NCI-H2227 treated with DMSO at 0.1 percent for 48 hours (cell line): ENCODE measurements around the gene MRPL49.

ENCODE experiments used
- DNase-seq: peaks from one replicate; lab custom pipeline; 2025; lab: John Stamatoyannopoulos, UW

MRPL49 gene

DNA sequence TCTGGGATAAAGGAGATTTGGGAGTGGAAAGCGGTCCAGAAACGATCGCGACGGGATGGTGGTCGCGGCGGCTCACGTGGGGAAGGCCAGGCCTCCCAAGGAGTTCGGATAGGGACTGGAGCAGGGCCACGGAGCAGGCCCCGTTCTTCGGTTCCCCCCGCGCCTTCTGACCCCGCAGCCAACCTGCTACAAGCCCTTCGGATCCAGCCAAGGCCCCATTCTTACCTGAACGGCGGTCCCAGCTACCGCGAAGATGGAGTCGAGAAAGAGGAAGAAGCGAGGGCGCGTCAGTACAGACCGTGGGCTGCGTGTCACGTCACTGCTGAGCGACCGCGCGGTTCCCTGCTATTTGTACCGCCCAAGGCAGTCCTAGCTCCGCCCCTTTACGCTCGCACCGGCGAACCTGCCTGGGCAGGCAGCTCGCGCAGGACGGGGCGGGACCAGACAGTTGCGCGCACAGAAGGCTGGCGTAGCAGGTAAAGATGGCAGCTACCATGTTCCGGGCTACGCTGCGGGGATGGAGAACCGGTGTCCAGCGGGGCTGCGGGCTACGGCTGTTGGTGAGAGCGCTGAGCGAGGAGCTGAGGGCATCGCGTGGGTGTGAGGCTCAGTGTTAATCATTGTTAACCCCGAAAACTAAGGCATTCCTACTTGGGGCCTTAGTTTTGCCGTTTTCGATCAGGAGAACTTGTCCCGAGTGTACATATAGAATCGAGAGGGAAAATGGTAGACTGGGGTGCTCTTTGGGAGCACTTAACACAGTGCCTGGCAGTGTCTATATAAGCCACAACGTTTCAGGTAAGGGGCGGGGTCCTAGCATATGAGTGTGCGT, at the start of gene MRPL49, which contains the start of gene FAU:
MRPL49 (plus strand) TSS at position 457 of the 832 bp plus-strand sequence; CDS start at position 483, 26 bp downstream.
FAU (minus strand) TSS at position 270 of the 832 bp plus-strand sequence. CDS start 321 bp downstream, outside the sequence.
- peak; percentile 97 for DNase-seq

DNA sequence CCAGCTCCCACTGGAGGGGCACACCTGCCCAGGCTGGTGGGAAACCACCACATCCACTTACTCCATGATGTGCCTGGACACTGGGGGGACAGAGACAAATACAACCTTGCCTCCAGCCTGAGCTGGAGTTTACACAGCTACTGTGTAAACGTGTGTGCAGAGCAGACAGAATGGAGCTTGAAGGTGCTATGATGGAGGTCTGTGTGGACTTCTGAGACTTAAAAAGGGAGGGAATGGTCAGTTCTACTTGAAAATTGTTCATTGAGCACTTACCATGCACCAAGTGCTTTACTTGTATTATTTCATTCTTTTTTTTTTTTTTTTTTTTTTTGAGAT, 49.5 kb upstream of the MRPL49 start:
- no peak for DNase-seq

DNA sequence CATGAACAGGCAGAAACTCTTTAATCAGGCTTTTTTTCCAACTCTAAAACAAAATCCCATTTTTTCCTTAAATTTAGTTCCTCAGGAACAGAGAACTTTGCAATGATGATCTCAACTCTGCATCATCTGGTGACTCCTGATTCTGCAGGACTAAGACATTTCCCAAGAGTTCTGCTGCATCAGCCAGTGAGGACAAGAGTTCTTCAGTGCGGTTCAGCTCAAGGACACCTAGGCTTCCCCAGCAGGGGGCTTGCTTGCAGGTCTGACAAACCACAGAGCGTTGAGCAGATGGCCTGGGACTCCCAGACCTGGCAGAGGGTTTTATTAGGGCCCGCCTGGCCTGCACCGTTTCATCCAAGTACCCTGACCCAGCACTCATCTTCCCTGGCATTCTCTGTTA, 44.7 kb upstream of the MRPL49 start:
- no peak for DNase-seq

DNA sequence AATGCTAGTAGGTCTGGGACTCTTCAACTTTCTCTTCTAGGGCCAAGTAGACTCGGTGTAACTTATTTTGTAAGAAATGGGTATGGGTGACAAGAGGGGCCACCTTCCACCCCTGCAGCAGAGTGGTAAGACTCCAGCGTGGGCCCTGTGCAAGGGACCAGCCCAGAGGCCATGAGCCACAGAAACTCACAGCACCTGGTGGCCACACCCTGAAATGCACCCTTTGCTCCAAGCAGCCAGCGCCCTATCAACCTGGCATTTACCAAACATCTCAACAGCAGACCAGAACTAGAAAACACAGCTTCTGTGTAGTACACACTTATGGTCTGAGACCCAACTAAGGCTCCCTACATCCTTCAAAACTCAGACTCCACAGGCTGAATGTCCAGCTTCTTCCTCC, 44.0 kb upstream of the MRPL49 start:
- DNase-seq: no peak

DNA sequence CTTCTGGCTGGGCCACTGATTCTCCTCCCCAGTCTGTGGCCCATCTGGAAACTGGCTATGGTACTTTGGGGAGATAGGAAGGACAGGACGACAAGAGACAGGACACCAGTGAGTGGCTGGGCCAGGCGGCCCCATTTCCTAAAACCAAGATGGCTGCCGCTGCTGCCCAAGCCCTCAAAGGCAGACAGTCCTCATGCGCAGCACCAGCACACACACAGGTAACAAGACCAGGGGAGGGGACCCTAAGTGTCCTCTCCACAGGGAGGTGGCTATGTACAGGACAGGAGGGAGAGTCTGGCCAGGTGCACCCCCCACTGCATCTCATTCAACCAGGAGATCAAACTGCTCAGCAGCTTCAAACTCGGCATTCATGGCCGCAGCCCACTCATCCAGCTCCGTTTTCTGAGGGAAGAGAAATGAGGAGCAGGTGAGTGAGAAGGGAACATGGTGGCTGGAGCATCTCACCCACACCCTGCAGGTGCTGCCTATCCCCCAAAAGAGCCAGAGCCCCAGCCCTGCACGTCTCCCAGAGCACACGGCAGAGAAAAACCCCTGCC, 43.3 kb upstream of the MRPL49 start:
- DNase-seq: no peak

DNA sequence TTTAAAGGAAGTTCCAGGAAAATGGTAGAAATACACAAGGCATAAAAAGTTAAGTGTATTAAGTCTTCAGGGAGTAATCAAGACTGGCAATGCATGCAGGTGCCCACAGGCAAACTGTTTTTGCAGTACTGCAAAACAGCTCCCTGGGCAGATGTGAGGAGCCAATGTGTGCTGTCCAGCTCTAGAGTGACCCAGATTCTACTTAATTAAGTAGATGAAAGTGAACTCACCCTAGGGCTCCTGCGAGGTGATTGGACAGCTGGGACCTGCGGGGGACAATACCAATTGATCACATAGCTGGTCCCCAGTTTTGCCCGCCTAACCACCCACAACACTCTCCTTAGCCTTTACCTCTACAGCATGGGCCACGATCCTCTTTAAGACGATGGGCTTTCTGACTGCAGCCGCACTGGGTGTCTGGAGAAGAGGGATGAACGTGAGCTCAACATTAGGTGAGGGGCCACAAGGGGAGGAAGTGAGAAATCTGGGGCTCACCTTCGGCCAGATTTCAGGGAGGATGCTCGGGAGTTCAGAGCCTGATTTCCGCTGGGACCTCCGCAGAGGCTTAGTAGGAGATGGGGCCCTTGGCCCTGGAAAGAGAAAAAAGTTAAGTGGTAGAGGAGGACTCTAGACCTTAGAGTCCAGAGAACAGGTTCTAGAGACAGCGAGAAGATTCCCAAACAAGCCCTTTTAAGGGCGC, 38.8 kb upstream of the MRPL49 start:
- no peak for DNase-seq

DNA sequence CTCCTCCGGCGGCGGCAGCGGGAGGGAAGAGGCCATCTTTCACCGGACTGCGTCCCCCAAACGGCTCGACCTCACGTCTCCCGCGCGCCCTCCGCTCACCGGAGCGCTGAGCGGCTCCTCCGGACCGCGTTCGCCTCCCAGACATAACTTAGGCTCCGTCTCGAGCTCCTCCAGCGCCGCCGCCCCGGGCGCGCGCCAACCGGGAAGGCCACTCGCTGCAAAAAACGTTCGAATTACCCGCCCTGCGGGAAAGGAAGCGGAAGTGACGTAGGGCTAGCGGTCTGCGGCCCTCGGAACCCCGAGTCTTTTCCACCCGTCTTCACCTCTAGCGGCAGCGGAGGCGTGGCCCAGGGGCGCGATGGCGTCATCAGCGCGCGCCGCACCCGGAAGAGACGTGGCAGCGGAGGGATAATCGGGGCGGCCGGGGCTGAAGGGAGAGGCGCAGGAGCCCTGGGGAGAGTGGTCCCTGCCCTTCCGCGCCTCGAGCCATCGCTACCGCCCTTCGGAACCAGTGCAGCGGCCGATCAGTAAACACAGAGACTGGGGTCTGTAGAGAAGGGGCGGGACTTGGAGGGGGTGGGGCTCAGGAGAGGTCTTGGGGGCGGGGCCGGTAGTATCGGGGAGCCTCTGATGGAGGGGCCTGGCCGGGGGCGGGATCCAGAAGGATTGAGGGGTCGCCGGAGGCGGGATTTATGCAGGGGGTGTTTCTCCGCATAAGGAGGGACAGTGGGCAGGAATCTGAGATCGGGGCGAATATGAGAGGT, 38.1 kb upstream of the MRPL49 start, which contains the start of the genes CDCA5 and ZFPL1:
CDCA5 (minus strand) TSS at position 207 of the 764 bp plus-strand sequence; CDS start at position 145, 62 bp downstream.
ZFPL1 (plus strand) TSS at position 389 of the 764 bp plus-strand sequence. CDS start 477 bp downstream, outside the sequence.
- DNase-seq: peak; percentile 94

DNA sequence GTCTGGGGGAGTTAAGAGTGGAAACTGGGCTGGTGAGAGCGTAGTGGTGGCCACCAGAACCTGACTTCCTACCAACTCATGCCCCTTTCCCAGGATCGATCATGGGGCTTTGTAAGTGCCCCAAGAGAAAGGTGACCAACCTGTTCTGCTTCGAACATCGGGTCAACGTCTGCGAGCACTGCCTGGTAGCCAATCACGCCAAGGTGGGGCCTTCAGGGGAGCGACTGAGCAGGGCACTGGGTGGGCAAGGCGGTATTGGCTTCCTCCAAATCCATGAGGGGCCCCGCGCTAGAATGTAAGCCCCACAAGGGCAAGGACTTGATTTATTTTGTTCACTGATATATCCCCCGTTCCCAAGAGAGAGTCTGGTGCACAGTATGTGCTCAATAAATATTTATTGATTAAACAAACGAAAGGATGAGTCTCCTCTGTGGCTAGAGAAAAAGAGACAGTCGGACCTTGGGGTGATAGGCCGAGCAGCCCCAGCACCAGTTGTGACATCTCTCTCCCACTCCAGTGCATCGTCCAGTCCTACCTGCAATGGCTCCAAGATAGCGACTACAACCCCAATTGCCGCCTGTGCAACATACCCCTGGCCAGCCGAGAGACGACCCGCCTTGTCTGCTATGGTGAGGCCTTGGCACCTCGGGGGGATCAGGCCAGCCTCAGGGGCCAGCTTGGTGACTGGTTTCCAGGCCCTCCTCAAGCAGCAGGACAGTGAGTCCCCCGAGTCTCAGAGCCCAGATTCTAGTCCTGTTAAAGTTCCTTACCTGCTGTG, 37.3 kb upstream of the MRPL49 start:
- peak; percentile 37 for DNase-seq

DNA sequence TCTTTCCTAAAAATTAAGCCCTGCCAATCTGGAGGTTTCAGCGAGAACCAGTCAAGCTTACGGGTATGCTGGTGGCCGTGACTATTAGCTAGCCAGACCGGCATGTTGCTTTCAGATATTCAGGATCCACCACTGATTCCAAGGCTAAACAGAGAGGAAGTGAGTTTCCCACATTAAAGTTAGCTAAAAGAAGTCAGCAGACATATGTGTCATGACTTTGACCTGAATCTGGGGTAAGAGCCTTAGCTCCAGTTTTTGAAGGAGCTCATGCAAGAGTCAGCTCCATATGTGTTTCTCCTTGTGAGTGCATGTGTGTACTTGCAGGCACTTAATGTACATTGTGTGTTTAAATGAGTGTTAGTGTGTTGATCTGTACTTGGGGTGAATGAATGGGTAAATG, 36.7 kb upstream of the MRPL49 start:
- no peak for DNase-seq

DNA sequence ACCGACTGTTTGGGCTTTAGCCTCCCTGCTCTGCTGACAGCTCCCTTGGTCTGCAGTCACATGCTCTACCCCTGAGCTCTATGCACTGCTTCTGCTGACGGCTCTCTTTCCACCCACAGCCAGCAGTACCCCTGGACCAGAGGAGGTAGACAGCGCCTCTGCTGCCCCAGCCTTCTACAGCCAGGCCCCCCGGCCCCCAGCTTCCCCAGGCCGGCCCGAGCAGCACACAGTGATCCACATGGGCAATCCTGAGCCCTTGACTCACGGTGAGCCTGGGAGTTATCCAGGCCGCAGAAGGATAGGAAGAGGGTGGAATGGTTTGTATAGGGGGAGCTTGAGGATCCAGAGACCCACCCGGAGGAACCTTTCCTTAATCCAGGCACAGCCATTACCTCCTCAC, 35.3 kb upstream of the MRPL49 start:
- no peak for DNase-seq

DNA sequence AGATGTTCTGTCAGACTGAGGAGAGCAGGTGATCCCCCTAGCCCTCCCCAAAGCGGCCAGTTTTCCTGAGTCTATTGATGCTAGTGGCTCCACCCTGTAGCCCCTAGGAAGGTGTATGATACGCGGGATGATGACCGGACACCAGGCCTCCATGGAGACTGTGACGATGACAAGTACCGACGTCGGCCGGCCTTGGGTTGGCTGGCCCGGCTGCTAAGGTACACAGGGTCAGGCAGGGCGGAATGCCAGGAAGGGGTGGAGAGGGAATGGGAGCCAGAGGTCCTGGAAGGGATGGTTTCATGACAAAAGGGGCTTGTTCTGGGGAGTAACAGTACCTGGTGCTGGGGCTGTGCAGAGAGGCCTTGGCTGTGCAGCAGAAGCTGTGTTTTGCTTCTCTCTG, 34.9 kb upstream of the MRPL49 start:
- no peak for DNase-seq

DNA sequence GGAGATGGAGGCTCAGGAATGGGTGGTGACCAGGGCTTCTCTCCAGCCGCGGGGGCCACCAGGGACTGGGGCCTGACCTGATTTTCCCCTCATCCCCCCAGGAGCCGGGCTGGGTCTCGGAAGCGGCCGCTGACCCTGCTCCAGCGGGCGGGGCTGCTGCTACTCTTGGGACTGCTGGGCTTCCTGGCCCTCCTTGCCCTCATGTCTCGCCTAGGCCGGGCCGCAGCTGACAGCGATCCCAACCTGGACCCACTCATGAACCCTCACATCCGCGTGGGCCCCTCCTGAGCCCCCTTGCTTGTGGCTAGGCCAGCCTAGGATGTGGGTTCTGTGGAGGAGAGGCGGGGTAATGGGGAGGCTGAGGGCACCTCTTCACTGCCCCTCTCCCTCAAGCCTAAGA, 34.3 kb upstream of the MRPL49 start:
- DNase-seq: no peak

DNA sequence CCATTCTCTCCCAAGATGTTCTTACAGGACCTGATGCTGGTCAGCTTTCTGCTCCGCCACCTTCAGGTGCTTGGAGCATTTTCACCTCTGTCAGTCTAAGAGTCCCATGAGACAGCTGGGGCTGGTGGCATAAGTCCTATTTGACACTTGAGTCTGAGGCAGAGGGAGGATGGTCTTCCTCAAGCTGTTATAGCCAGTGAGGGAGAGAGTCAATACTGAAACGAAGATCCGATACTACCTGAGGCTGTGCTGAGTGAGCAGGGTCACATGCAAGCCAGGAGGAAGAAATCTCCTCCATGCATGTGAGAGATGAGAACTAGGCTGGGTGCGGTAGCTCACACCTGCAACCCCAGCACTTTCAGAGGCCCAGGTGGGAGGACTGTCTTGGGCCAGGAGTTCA, 32.5 kb upstream of the MRPL49 start:
- DNase-seq: no peak

DNA sequence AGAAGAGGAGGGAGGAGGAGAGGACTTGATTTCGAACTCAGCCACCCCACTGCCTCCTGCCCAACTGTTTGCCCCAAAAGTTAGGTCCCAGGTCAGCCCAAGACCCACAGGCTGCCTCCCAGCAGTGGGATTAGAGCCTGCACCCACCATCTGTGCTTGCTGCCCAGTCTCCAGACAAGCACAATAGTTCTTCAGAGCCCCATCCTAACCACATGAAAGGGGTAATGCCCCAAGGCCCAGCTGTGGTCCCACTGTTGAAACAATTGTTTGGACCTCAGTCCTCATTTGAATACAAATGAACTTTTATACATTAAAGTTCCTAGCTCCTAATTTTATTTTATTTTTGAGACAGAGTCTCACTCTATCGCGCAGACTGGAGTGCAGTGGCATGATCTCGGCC, 31.5 kb upstream of the MRPL49 start:
- no peak for DNase-seq

DNA sequence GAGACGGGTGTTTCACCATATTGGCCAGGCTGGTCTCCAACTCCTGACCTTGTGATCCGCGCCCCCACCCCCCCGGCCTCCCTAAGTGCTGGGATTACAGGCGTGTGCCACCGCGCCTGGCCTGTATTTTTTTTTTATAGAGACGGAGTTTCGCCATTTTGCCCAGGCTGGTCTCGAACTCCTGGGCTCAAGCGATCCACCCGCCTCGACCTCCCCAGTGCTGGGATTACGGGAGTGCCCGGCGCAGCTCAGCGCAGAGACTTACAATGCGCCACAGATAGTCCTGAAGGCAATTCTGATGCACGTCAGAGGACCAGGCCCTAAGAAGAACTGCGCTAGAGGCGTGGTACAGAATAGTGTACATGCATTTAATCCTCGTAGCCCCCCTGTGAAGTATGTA, 26.7 kb upstream of the MRPL49 start:
- no peak for DNase-seq

DNA sequence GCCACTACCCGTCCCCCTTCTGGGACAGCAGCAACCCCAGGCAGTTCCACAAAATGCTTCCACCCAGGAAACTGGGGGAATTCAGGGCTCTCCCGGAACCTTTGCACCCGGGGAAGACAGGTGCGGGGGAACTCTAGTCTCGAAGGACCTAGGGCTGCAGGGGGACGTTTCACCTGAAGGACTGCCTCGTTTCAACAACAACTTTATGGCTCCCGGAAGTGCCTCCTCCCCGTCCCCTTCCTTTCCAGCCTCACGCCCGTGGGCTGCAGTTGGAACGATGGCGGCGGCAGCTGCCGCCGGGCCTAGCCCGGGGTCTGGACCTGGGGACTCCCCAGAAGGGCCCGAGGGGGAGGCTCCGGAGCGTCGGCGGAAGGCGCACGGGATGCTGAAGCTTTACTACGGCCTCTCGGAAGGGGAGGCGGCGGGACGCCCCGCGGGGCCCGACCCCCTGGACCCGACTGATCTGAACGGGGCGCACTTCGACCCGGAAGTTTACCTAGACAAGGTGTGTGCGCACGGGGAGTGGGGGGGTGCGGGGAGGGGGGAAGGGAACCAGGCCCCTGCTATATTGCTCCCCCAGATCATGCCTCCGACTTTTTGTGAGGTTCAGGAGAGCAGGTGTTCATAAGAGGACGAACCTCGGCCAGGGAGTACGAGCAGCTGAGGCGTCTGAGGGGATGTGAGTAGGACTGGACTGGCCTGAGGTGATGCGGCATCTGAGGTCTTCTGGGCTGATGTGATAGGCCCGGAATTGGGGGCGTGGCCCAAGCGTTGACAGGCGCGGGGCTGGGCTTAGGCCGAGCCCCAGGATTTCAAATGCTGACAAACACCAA, 25.9 kb upstream of the MRPL49 start, which contains the start of gene VPS51:
VPS51 (plus strand) TSS at position 241 of the 833 bp plus-strand sequence; CDS start at position 278, 37 bp downstream.
- DNase-seq: peak; percentile 88

DNA sequence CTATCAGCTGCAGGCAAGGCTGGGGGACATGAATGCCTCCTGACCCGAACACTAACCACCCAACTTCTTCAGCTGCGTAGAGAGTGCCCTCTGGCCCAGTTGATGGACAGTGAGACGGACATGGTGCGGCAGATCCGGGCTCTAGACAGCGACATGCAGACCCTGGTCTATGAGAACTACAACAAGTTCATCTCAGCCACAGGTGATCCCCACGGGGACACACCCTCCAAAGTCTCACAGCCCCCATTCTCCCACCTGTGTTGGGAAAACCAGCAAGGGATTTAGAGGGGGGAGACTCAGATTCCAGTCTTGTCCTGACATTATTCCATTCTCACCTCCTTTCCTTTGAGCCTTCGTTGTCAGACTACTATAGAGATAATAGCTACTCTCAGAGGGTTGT, 25.2 kb upstream of the MRPL49 start:
- no peak for DNase-seq

DNA sequence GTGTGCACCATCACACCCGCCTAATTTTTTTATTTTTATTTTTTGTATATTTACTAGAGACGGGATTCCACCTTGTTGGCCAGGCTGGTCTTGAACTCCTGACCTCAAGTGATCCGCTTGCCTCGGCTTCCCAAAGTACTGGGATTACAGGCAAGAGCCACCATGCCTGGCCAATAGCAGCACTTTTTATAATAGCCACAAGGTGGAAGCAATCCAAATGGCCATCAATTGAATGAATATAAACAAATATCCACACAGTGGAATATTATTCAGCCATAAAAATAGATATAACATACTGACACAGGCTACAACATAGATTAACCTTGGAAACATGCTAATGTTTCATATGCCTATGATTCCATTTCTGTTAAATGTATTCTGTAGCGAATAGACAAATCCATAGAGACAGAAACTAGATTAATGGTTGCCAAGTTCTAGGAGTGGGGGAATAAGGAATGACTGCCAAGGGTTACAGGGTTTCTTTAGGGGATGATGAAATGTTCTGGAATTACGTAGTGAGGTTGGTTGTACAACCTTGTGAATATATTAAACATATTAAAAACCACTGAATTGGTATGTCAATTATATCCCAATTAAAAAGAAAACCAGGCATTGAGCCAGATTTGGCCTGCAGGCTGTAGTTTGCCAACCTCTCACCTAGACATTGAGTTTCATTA, 21.3 kb upstream of the MRPL49 start:
- no peak for DNase-seq
